Heart right ventricle (tissue), 16 donors: ENCODE measurements around the gene SAMD11. TPM values are rescaled to one million over a fixed set of nuclear protein-coding genes. Genes with fewer than 3 reads are reported as not detected.
"Not testable (repeated sequence)": the region's sequence is repeated elsewhere in the genome, so short reads cannot be mapped to it uniquely, and the experiment has no call there.

Experiments used
- ATAC-seq, 8 donors: fragments of 200-7000 bp; cut with Tn5 transposase; one replicate each; pipeline ENCODE4 v1.9.1; 2020; ENCODE audit warnings: mild to moderate bottlenecking in 8 of 8, moderate library complexity in 8 of 8, moderate number of reproducible peaks in 1 of 8
- DNase-seq, 2 donors: peaks; one replicate each; pipeline ENCODE4 v3.0.0-alpha.2; 2020
- H3K27ac ChIP-seq, 10 donors: fragments of 200-600 bp; sonication (generic) in 2 of 10; one replicate each; pipeline versions ENCODE4 v1.5.0 to v1.8.0; 2020 to 2022; ENCODE audit warnings: mild to moderate bottlenecking in 3 of 10
- H3K27me3 ChIP-seq, 7 donors: fragments of 200-600 bp; one replicate each; pipeline ENCODE4 v1.8.0; 2021 to 2022; ENCODE audit warnings: mild to moderate bottlenecking in 2 of 7
- H3K36me3 ChIP-seq, 9 donors: fragments of 200-600 bp; sonication (generic) in 1 of 9; one replicate each; pipeline versions ENCODE4 v1.5.0 to v1.8.0; 2020 to 2022; ENCODE audit warnings: mild to moderate bottlenecking in 2 of 9
- H3K4me1 ChIP-seq, 9 donors: fragments of 200-600 bp; sonication (generic) in 1 of 9; one replicate each; pipeline versions ENCODE4 v1.5.0 to v1.8.0; 2020 to 2022; ENCODE audit warnings: mild to moderate bottlenecking in 4 of 9
- H3K4me3 ChIP-seq, 10 donors: fragments of 200-600 bp; sonication (generic) in 2 of 10; one replicate each; pipeline versions ENCODE4 v1.5.0 to v1.8.0; 2020 to 2022; ENCODE audit warnings: mild to moderate bottlenecking in 7 of 10, moderate library complexity in 2 of 10
- H3K9me3 ChIP-seq, 11 donors: fragments of 200-600 bp in 10 of 11; sonication (generic) in 2 of 11; one replicate each; pipeline versions ENCODE4 v1.5.0 to v1.8.0; 2013 to 2022; ENCODE audit warnings: mild to moderate bottlenecking in 2 of 11, control low read depth in 1 of 11, moderate library complexity in 1 of 11
- WGBS, 2 donors: extraction: QIAGEN DNeasy Blood & Tissue Kit; methylation state at CpG; one replicate each; pipeline ENCODE4 v1.1.7; 2013; ENCODE audit warnings: inconsistent platforms in 1 of 2; 5-methylcytosine and 5-hydroxymethylcytosine counted together
- intact Hi-C, 10 donors: fragments of 100-400 bp; cut with DNase I; formaldehyde crosslinking; loops; one replicate each; pipeline versions ENCODE4 v1.11.1 to v1.14.2; 2022
- polyA plus RNA-seq, 2 donors: library from polyadenylated mRNA; stranded (reverse); fragments of 200-250 nt; gene quantifications; one replicate each; pipeline ENCODE4 v1.2.3, GENCODE V29; 2013
- total RNA-seq, 10 donors: library from RNA; stranded (reverse); fragmentation: NEBNext Ultra II Directional in 3 of 10; extraction: Animal tissue kit (Norgen Biotek cat#: 25700) in 3 of 10; gene quantifications; one replicate each; pipeline versions ENCODE4 v1.2.1 to v1.2.4, GENCODE V29; 2021 to 2023
- TF ChIP-seq, protein P1 (sequence below), 9 donors: fragments of 200-600 bp; sonication (generic) in 2 of 9; IDR thresholded peaks; one replicate each; pipeline versions ENCODE4 v1.5.0 to v1.8.0; 2021 to 2022; ENCODE audit warnings: antibody characterized with exemption in 9 of 9, mild to moderate bottlenecking in 5 of 9, moderate library complexity in 1 of 9
- donor health status: Arrhythmogenic right ventricular cardiomyopathy.
- donor health status: ischemic (EF 13 %, LVEDD 7.1; RV severe dilation, severe dysfunction).
- donor health status: healthy with polysubstance abuse.
- donor health status: DM: no; HTN: yes; CAD: no.
- donor health status: DM: no; HTN: no; CAD: no.
- donor health status: ischemic (EF 25% LVEDD 6.9; RV normal size, moderate dysfunction).
- donor health status: ischemic (EF 25% LVEDD 5.7; RV mildly dilated, moderate dysfunction).
- donor health status: healthy.
- donor health status: DM: yes; HTN: yes; CAD: no.
- donor health status: Ischemic cardiomyopathy.
- donor health status: ischemic (EF 35%, LVEDD 5.7; RV mildly dilated, moderate dysfunction).
- donor health status: nonischemic (EF 11% LVEDD 7.7; RV severe dilation, severe dysfunction).
- donor health status: DM: yes; HTN: yes; CAD: no.
- donor health status: PGD.
- donor health status: ischemic (EF 29% LVEDD 5.4; RV normal size, mild dysfunction).
- donor health status: nonischemic (EF 23%, LVEDD 6.1; RV moderate dilation, normal function).

The SAMD11 gene
- total and polyA plus RNA-seq, 12 donors, result 0.87 to 2.4 (median 1.3) TPM

DNA sequence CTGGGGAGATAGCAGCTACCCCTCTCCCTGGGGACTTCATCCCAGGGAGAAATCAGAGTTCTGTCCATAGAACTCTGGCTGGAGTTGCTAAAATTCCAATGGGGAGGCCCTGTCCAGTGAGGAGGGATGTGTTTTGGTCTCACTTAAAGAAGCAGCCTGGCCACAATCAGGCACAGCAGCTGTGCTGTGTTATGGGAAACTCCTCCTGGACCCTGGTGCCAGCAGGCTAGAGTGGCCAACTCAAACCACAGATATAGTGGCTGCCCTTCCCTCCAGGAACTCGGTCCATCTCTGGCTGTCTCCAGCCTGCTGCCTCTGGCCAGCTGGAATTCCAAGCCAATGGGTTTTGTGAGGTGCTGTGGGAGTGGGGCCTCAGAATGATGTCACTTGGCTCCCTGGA, 37.4 kb upstream of the SAMD11 start:
- intact Hi-C loops, result no loop called here
- Histone ChIP-seq H3K9me3 (no peaks in the 10 kb centered on the region), H3K4me3 (no peak overlapping the region), H3K27ac (no peak overlapping the region), H3K4me1 (no peaks in the 10 kb centered on the region), H3K36me3 (no peaks in the 10 kb centered on the region), H3K27me3 (peaks cover 0 to 59% (median 38%) of the 10 kb centered on the region in 7 donors)
- TF ChIP-seq, protein P1, sequence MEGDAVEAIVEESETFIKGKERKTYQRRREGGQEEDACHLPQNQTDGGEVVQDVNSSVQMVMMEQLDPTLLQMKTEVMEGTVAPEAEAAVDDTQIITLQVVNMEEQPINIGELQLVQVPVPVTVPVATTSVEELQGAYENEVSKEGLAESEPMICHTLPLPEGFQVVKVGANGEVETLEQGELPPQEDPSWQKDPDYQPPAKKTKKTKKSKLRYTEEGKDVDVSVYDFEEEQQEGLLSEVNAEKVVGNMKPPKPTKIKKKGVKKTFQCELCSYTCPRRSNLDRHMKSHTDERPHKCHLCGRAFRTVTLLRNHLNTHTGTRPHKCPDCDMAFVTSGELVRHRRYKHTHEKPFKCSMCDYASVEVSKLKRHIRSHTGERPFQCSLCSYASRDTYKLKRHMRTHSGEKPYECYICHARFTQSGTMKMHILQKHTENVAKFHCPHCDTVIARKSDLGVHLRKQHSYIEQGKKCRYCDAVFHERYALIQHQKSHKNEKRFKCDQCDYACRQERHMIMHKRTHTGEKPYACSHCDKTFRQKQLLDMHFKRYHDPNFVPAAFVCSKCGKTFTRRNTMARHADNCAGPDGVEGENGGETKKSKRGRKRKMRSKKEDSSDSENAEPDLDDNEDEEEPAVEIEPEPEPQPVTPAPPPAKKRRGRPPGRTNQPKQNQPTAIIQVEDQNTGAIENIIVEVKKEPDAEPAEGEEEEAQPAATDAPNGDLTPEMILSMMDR (IDR thresholded peaks at IDR 0.05), result no peak
- WGBS, 2 donors, result 53 to 67% methylated on average over 1 of the region's 1 CpG
- no peak for DNase-seq
- ATAC-seq, result no peak

DNA sequence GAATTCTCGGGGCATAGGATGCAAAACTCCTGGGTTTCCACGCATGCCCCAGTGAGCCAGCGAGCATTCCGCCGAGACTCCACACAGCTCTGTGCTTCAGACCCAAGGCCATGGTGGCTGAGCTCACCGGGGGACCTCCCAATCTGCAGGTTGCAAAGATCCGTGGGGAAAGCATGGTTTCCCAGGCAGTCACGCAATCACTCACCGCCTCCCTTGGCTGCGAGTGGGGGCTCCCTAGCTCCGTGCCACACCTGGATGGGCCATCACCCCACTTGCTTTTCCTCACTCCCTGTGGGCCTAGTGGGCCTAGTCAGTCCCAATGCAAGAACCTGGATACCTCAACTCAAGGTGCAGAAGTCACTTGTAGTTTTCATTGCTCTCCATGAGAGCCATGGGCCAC, 37.0 kb upstream of the SAMD11 start:
- ATAC-seq (no peak), DNase-seq (no peak)
- H3K9me3 ChIP-seq, result no peaks in the 10 kb centered on the region
- H3K36me3 ChIP-seq, result no peaks in the 10 kb centered on the region
- H3K27ac ChIP-seq, result no peak overlapping the region
- H3K4me1 ChIP-seq, result no peaks in the 10 kb centered on the region
- peaks cover 0 to 54% (median 38%) of the 10 kb centered on the region in 7 donors for H3K27me3 ChIP-seq
- WGBS, 2 donors, result 89 to 90% methylated on average over 11 of the region's 11 CpGs
- intact Hi-C loops, result no loop called here
- TF ChIP-seq, protein P1 (IDR thresholded peaks at IDR 0.05), result no peak
- no peak overlapping the region for H3K4me3 ChIP-seq

DNA sequence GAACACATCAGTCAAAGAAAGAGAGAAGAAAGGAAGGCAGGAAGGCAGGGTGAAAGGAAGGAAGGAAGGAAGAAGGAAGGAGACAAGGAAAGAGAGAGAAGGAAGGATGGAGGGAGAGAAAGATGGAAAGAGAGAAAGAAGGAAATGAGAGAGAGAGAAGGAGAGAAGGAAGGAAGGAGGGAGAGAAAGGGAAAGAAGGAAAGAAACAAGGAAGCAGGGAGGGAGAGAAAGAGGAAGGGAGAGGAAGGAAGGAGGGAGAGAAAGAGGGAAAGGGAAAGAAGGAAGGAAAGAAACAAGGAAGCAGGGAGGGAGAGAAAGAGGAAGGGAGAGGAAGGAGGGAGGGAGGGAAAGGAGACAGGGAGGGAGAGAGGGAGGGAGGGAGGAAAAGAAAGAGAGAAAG, 35.4 kb upstream of the SAMD11 start:
- Histone ChIP-seq H3K27me3 (peaks cover 0 to 48% (median 28%) of the 10 kb centered on the region in 7 donors), H3K4me3 (no peak overlapping the region), H3K27ac (no peak overlapping the region), H3K36me3 (no peaks in the 10 kb centered on the region), H3K4me1 (no peaks in the 10 kb centered on the region), H3K9me3 (no peaks in the 10 kb centered on the region)
- no peak for ATAC-seq
- TF ChIP-seq, protein P1 (IDR thresholded peaks at IDR 0.05), result no peak
- intact Hi-C loops, result no loop called here
- DNase-seq, result no peak

DNA sequence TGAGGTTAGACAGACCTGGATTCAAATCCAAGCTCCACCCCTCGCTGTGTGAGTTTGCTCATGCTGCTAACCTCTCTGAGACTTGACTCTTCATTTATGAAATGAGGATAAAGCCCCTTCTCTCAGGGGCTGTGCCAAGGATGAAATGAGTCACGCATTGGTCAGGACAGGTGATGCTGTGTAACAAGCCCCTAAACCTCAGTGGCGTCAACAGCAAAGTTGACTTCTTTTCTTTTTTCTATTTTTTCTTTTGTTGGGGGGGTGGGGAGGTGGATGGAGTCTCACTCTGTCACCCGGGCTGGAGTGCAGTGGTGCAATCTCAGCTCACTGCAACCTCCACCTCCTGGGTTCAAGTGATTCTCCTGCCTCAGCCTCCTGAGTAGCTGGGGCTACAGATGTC, 33.9 kb upstream of the SAMD11 start:
- intact Hi-C loops, result not testable (repeated sequence)

DNA sequence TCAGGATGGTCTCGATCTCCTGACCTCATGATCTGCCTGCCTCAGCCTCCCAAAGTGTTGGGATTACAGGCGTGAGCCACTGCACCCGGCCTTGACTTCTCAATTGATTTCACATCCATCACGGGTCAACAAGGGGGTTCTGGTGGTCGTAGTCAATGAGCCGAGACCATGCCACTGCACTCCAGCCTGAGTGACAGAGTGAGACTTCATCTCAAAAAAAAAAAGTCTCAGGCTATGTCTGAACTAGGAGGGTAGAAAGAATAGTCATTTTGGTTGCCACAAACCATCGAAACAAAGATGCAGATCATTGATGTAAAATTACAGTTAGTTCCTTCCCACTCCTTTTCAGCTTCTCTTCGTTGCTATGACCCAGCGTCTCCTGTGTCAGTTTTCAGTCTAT, 33.5 kb upstream of the SAMD11 start:
- intact Hi-C loops, H3K4me3 ChIP-seq, ATAC-seq, H3K36me3 ChIP-seq, H3K4me1 ChIP-seq, H3K9me3 ChIP-seq, DNase-seq, H3K27ac ChIP-seq: not testable (repeated sequence)
- 84 to 85% methylated on average over 9 of the region's 9 CpGs for WGBS, 2 donors
- H3K27me3 ChIP-seq, result peaks cover 0 to 49% (median 28%) of the 10 kb centered on the region in 7 donors

More for the DNA sequence above, 33.9 kb upstream of the SAMD11 start:
- not testable (repeated sequence) for H3K4me3 ChIP-seq, H3K4me1 ChIP-seq, DNase-seq, ATAC-seq, H3K36me3 ChIP-seq, H3K9me3 ChIP-seq, H3K27ac ChIP-seq
- H3K27me3 ChIP-seq, result peaks cover 0 to 48% (median 25%) of the 10 kb centered on the region in 7 donors
- 82 to 92% methylated on average over 4 of the region's 4 CpGs for WGBS, 2 donors
